Measurements from ENCODE around the gene ZNF503. TPM values are rescaled to one million over a fixed set of nuclear protein-coding genes. Genes with fewer than 3 reads are reported as not detected.

The ZNF503 gene
- total RNA-seq = 10 to 100 TPM; 15.7 to 32.1 TPM
- polyA plus RNA-seq = 10 to 100 TPM in 1 of 2 donors, 1 to 10 TPM in 1; 7.0 to 22.1 TPM
- long read RNA-seq, donor 1, partial matches to known transcripts = 0 of 3 reads
- long read RNA-seq, donor 1, other reads (novel, unspliced or antisense) = 3 of 3 reads
- long read RNA-seq, donor 2, partial matches to known transcripts = 0 of 23 reads
- long read RNA-seq, donor 2, other reads (novel, unspliced or antisense) = 19 of 23 reads

GRCh38 chr10:75401569-75402485, at the start of gene ZNF503:
Gene ZNF503, minus strand, starts transcription at chr10:75401764. Its CDS starts 345 bp downstream, at chr10:75401419.
- no peaks in the 10 kb centered on the region for H3K36me3 ChIP-seq (ENCODE audit: control insufficient read depth in 1 of 2, insufficient read depth in 2 of 2, low read length in 1 of 2)
- peak within 1 kb of the TSS; percentile 75 to 81 for H3K4me3 ChIP-seq (ENCODE audit: low read length in 2 of 2)
- WGBS, 2 donors = 0% methylated on average over 71 to 88 of the region's 88 CpGs
- peak; percentile 98 to 99 for DNase-seq
- H3K27me3 ChIP-seq (ENCODE audit: control insufficient read depth in 1 of 2, insufficient read depth in 2 of 2, low read length in 1 of 2) = no peaks in the 10 kb centered on the region
- peak; percentile 91 for ATAC-seq (ENCODE audit: low FRiP score)
- intact Hi-C loops (cut with DNase I) = loop anchor here (5.0 to 10.0 kb wide), 7 partner anchors 105 to 1583 kb away; no protein-coding TSS in a partner anchor
- no peaks in the 10 kb centered on the region for H3K4me1 ChIP-seq (ENCODE audit: control insufficient read depth in 1 of 2, insufficient read depth in 2 of 2, low read length in 2 of 2)
- H3K27ac ChIP-seq (ENCODE audit: low read depth in 1 of 2, low read length in 2 of 2) = peak within 1 kb of the TSS; percentile 70 to 87
- no peaks in the 10 kb centered on the region for H3K9me3 ChIP-seq (ENCODE audit: control insufficient read depth, low read length)

- H3K4me1 ChIP-seq (ENCODE audit: control insufficient read depth in 1 of 2, insufficient read depth in 2 of 2, low read length in 2 of 2) = no peaks in the 10 kb centered on the region
- intact Hi-C loops (cut with DNase I) = no loop called here
- peaks cover 2% of the 10 kb centered on the region for H3K9me3 ChIP-seq (ENCODE audit: control insufficient read depth, low read length)
- DNase-seq = no peak
- no peak overlapping the region for H3K27ac ChIP-seq (ENCODE audit: low read depth in 1 of 2, low read length in 2 of 2)
- WGBS, 2 donors = 94% methylated on average over 18 of the region's 18 CpGs
- no peak for ATAC-seq (ENCODE audit: low FRiP score)
- no peaks in the 10 kb centered on the region for H3K27me3 ChIP-seq (ENCODE audit: control insufficient read depth in 1 of 2, insufficient read depth in 2 of 2, low read length in 1 of 2)
- H3K36me3 ChIP-seq (ENCODE audit: control insufficient read depth in 1 of 2, insufficient read depth in 2 of 2, low read length in 1 of 2) = peaks cover 0 to under 1% of the 10 kb centered on the region in 2 donors
- H3K4me3 ChIP-seq (ENCODE audit: low read length in 2 of 2) = peak overlapping the region in 1 of 2 donors; percentile 79
These were observed 49.4 kb upstream of the ZNF503 start for GRCh38 chr10:75450644-75451640.

- DNase-seq = no peak
- Histone ChIP-seq H3K9me3 (ENCODE audit: control insufficient read depth, low read length) (peaks cover 2% of the 10 kb centered on the region), H3K4me1 (ENCODE audit: control insufficient read depth in 1 of 2, insufficient read depth in 2 of 2, low read length in 2 of 2) (no peaks in the 10 kb centered on the region), H3K36me3 (ENCODE audit: control insufficient read depth in 1 of 2, insufficient read depth in 2 of 2, low read length in 1 of 2) (peaks cover 0 to 1% of the 10 kb centered on the region in 2 donors), H3K27me3 (ENCODE audit: control insufficient read depth in 1 of 2, insufficient read depth in 2 of 2, low read length in 1 of 2) (no peaks in the 10 kb centered on the region), H3K27ac (ENCODE audit: low read depth in 1 of 2, low read length in 2 of 2) (no peak overlapping the region), H3K4me3 (ENCODE audit: low read length in 2 of 2) (no peak overlapping the region)
- intact Hi-C loops (cut with DNase I) = no loop called here
- 70 to 77% methylated on average over 4 of the region's 4 CpGs for WGBS, 2 donors
- no peak for ATAC-seq (ENCODE audit: low FRiP score)
These were observed 48.5 kb upstream of the ZNF503 start for GRCh38 chr10:75450075-75450445.

- Histone ChIP-seq H3K4me1 (ENCODE audit: control insufficient read depth in 1 of 2, insufficient read depth in 2 of 2, low read length in 2 of 2) (no peaks in the 10 kb centered on the region), H3K9me3 (ENCODE audit: control insufficient read depth, low read length) (peaks cover 2% of the 10 kb centered on the region), H3K27me3 (ENCODE audit: control insufficient read depth in 1 of 2, insufficient read depth in 2 of 2, low read length in 1 of 2) (no peaks in the 10 kb centered on the region), H3K4me3 (ENCODE audit: low read length in 2 of 2) (no peak overlapping the region), H3K27ac (ENCODE audit: low read depth in 1 of 2, low read length in 2 of 2) (no peak overlapping the region), H3K36me3 (ENCODE audit: control insufficient read depth in 1 of 2, insufficient read depth in 2 of 2, low read length in 1 of 2) (peaks cover 0 to 1% of the 10 kb centered on the region in 2 donors)
- intact Hi-C loops (cut with DNase I) = no loop called here
- DNase-seq (no peak), ATAC-seq (ENCODE audit: low FRiP score) (no peak)
- WGBS, 2 donors = 75 to 78% methylated on average over 7 of the region's 7 CpGs
These were observed 48.0 kb upstream of the ZNF503 start for GRCh38 chr10:75449382-75450074.

- WGBS, 2 donors = 29 to 38% methylated on average over 2 of the region's 2 CpGs
- Histone ChIP-seq H3K4me1 (ENCODE audit: control insufficient read depth in 1 of 2, insufficient read depth in 2 of 2, low read length in 2 of 2) (no peaks in the 10 kb centered on the region), H3K27me3 (ENCODE audit: control insufficient read depth in 1 of 2, insufficient read depth in 2 of 2, low read length in 1 of 2) (no peaks in the 10 kb centered on the region), H3K36me3 (ENCODE audit: control insufficient read depth in 1 of 2, insufficient read depth in 2 of 2, low read length in 1 of 2) (peaks cover 0 to 1% of the 10 kb centered on the region in 2 donors), H3K4me3 (ENCODE audit: low read length in 2 of 2) (no peak overlapping the region), H3K27ac (ENCODE audit: low read depth in 1 of 2, low read length in 2 of 2) (no peak overlapping the region), H3K9me3 (ENCODE audit: control insufficient read depth, low read length) (peaks cover 5% of the 10 kb centered on the region)
- ATAC-seq (ENCODE audit: low FRiP score) (no peak), DNase-seq (no peak)
- intact Hi-C loops (cut with DNase I) = no loop called here
These were observed 46.6 kb upstream of the ZNF503 start for GRCh38 chr10:75448166-75448565.

GRCh38 chr10:75446508-75446907, 44.9 kb upstream of the ZNF503 start:
- Histone ChIP-seq H3K4me1 (ENCODE audit: control insufficient read depth in 1 of 2, insufficient read depth in 2 of 2, low read length in 2 of 2) (no peaks in the 10 kb centered on the region), H3K27me3 (ENCODE audit: control insufficient read depth in 1 of 2, insufficient read depth in 2 of 2, low read length in 1 of 2) (no peaks in the 10 kb centered on the region), H3K4me3 (ENCODE audit: low read length in 2 of 2) (no peak overlapping the region), H3K27ac (ENCODE audit: low read depth in 1 of 2, low read length in 2 of 2) (no peak overlapping the region), H3K9me3 (ENCODE audit: control insufficient read depth, low read length) (peaks cover 5% of the 10 kb centered on the region), H3K36me3 (ENCODE audit: control insufficient read depth in 1 of 2, insufficient read depth in 2 of 2, low read length in 1 of 2) (peaks cover 0 to 1% of the 10 kb centered on the region in 2 donors)
- intact Hi-C loops (cut with DNase I) = no loop called here
- DNase-seq (no peak), ATAC-seq (ENCODE audit: low FRiP score) (no peak)
- WGBS, 2 donors = 94 to 98% methylated on average over 1 of the region's 1 CpG

- Histone ChIP-seq H3K9me3 (ENCODE audit: control insufficient read depth, low read length) (peaks cover 5% of the 10 kb centered on the region), H3K27me3 (ENCODE audit: control insufficient read depth in 1 of 2, insufficient read depth in 2 of 2, low read length in 1 of 2) (no peaks in the 10 kb centered on the region), H3K27ac (ENCODE audit: low read depth in 1 of 2, low read length in 2 of 2) (no peak overlapping the region), H3K4me1 (ENCODE audit: control insufficient read depth in 1 of 2, insufficient read depth in 2 of 2, low read length in 2 of 2) (no peaks in the 10 kb centered on the region), H3K36me3 (ENCODE audit: control insufficient read depth in 1 of 2, insufficient read depth in 2 of 2, low read length in 1 of 2) (peaks cover 0 to 1% of the 10 kb centered on the region in 2 donors), H3K4me3 (ENCODE audit: low read length in 2 of 2) (no peak overlapping the region)
- ATAC-seq (ENCODE audit: low FRiP score) (no peak), DNase-seq (no peak)
- 51 to 78% methylated on average over 3 of the region's 3 CpGs for WGBS, 2 donors
- intact Hi-C loops (cut with DNase I) = no loop called here
These were observed 43.3 kb upstream of the ZNF503 start for GRCh38 chr10:75444781-75445386.
